SU-DHL-6 (cell line): Measurements from ENCODE around the gene KL.

Source experiments
- H2AFZ ChIP-seq: fragments of 200-600 bp; sonication (generic); 2 replicates; pipeline ENCODE4 v1.6.1; 2014; ENCODE audit warnings: low read depth, mild to moderate bottlenecking, moderate library complexity, mixed read lengths, antibody characterized with exemption, low read length; ENCODE audit not compliant: severe bottlenecking
- H3F3A ChIP-seq: fragments of 200-600 bp; shearing (Covaris generic); 2 replicates; pipeline ENCODE4 v1.6.0; 2016; ENCODE audit warnings: antibody characterized with exemption, mild to moderate bottlenecking; ENCODE audit not compliant: insufficient read depth
- H3K27ac ChIP-seq: fragments of 200-600 bp; sonication (generic); 2 replicates; pipeline ENCODE4 v1.5.1; 2016; ENCODE audit warnings: low read depth, mild to moderate bottlenecking, low read length, moderate library complexity, mixed read lengths
- H3K27me3 ChIP-seq: fragments of 200-600 bp; sonication (generic), shearing (Covaris generic); 2 replicates; pipeline ENCODE4 v1.6.0; 2014; ENCODE audit warnings: mild to moderate bottlenecking, low read length
- H3K36me3 ChIP-seq: fragments of 200-600 bp; sonication (generic); 2 replicates; pipeline ENCODE4 v1.6.1; 2014; ENCODE audit warnings: mild to moderate bottlenecking, low read length, mixed read lengths
- H3K4me2 ChIP-seq: fragments of 300-600, 200-600 bp; shearing (Covaris generic), sonication (generic); 2 replicates; pipeline ENCODE4 v1.6.0; 2014; ENCODE audit warnings: low read length, low read depth, mild to moderate bottlenecking; ENCODE audit not compliant: poor library complexity, severe bottlenecking
- H3K4me3 ChIP-seq: fragments of 200-600 bp; sonication (generic); 2 replicates; pipeline ENCODE4 v1.5.1; 2014; ENCODE audit warnings: antibody characterized with exemption, low read length, mild to moderate bottlenecking, mixed read lengths; ENCODE audit not compliant: insufficient read depth, poor library complexity, severe bottlenecking
- H3K79me2 ChIP-seq: fragments of 200-600 bp; sonication (generic); 2 replicates; pipeline ENCODE4 v1.6.1; 2014; ENCODE audit warnings: mild to moderate bottlenecking, low read length, moderate library complexity; ENCODE audit not compliant: insufficient read depth
- H3K9ac ChIP-seq: fragments of 200-600 bp; sonication (generic); 2 replicates; pipeline ENCODE4 v1.7.0; 2014; ENCODE audit warnings: mild to moderate bottlenecking, low read length
- H3K9me2 ChIP-seq: fragments of 200-600 bp; sonication (generic); replicated peaks from 2 replicates; pipeline ENCODE4 v1.6.1; 2014; ENCODE audit warnings: low read length; ENCODE audit not compliant: insufficient read depth
- H3K9me3 ChIP-seq: fragments of 200-600 bp; sonication (generic); 2 replicates; pipeline ENCODE4 v1.6.1; 2014; ENCODE audit warnings: low read length, mixed read lengths; ENCODE audit not compliant: insufficient read depth
- H4K20me1 ChIP-seq: fragments of 200-600 bp; sonication (generic); 2 replicates; pipeline ENCODE4 v1.6.1; 2014; ENCODE audit warnings: low read depth, mild to moderate bottlenecking, antibody characterized with exemption, low read length, moderate library complexity, mixed read lengths
- EZH2phosphoT487 ChIP-seq: fragments of 200-600 bp; sonication (generic), shearing (Covaris generic); conservative IDR thresholded peaks from 2 replicates; pipeline ENCODE4 v1.6.1; 2018; ENCODE audit warnings: mild to moderate bottlenecking, antibody characterized with exemption, low read length, moderate library complexity, mixed read lengths
- TF ChIP-seq, protein P1 (sequence below): fragments of 200-600 bp; sonication (generic); IDR thresholded peaks from one replicate; pipeline ENCODE4 v1.5.1; 2017; ENCODE audit warnings: antibody characterized with exemption, mild to moderate bottlenecking, low read length, moderate library complexity; ENCODE audit not compliant: insufficient read depth, poor library complexity, severe bottlenecking

KL gene

GRCh38 chr13:33007950-33008349 is 8.3 kb upstream of the KL start:
- H4K20me1 ChIP-seq, result no peaks in the 10 kb centered on the region
- no peak overlapping the region for H3K9ac ChIP-seq

DNA sequence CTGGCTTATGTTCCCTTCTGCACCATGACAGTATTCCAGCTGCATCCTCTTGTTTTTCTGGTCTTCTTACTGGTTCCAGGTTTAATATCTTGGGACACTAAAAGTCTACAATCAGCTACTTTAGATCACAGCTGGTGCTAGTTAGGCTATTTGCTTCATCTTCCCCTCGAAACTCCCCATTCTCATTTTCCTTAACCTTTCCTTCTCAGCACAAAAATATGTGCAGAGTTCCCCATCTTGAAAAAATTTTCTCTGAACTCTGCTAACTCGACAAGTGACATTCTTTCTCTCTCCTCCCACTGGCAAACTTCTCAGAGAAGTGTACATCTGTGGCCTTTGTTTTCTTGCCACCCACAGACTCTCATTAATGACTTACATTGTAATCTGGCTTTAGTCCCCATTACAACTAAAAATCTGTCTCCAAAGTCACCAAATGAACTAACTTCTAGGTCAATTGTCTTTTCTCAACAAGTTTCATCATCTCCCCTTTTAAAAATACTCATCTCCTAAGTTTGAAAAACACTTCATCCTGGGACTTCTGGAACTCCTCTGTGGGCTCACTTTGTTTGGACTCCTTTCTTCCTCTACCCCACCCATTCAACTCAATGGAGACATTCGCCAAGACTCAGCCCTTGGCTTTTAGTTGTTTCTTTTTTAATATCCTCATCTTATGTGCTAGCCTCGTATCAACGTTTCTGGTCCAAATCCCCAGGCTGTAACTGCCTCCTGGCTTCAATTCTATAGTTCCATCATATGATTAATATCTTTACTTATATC is 7.1 kb upstream of the KL start:
- Histone ChIP-seq H2AFZ (no peak overlapping the region), H3K9me3 (peaks cover 11% of the 10 kb centered on the region), H3K9me2 (no peaks in the 10 kb centered on the region), H3K9ac (no peak overlapping the region), H3F3A (no peaks in the 10 kb centered on the region), H3K36me3 (no peaks in the 10 kb centered on the region), H3K4me2 (no peak overlapping the region), H3K27me3 (0 out of 2 replicates have a peak, but pooled peaks cover 2% of the 10 kb centered on the region), H4K20me1 (no peaks in the 10 kb centered on the region), H3K4me3 (no peak overlapping the region), H3K79me2 (no peaks in the 10 kb centered on the region), H3K27ac (no peak overlapping the region)
- TF ChIP-seq EZH2phosphoT487, result no peak
- TF ChIP-seq, protein P1, sequence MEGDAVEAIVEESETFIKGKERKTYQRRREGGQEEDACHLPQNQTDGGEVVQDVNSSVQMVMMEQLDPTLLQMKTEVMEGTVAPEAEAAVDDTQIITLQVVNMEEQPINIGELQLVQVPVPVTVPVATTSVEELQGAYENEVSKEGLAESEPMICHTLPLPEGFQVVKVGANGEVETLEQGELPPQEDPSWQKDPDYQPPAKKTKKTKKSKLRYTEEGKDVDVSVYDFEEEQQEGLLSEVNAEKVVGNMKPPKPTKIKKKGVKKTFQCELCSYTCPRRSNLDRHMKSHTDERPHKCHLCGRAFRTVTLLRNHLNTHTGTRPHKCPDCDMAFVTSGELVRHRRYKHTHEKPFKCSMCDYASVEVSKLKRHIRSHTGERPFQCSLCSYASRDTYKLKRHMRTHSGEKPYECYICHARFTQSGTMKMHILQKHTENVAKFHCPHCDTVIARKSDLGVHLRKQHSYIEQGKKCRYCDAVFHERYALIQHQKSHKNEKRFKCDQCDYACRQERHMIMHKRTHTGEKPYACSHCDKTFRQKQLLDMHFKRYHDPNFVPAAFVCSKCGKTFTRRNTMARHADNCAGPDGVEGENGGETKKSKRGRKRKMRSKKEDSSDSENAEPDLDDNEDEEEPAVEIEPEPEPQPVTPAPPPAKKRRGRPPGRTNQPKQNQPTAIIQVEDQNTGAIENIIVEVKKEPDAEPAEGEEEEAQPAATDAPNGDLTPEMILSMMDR, result no peak

More at GRCh38 chr13:33007950-33008349, 8.3 kb upstream of the KL start:
- H3K27ac ChIP-seq, result no peak overlapping the region
- no peaks in the 10 kb centered on the region for H3K9me2 ChIP-seq
- H3F3A ChIP-seq, result no peaks in the 10 kb centered on the region
- no peak overlapping the region for H3K4me3 ChIP-seq
- H2AFZ ChIP-seq, result no peak overlapping the region
- 0 out of 2 replicates have a peak, but pooled peaks cover 2% of the 10 kb centered on the region for H3K27me3 ChIP-seq
- TF ChIP-seq EZH2phosphoT487, result no peak
- TF ChIP-seq, protein P1, result no peak
- H3K4me2 ChIP-seq, result no peak overlapping the region
- H3K36me3 ChIP-seq, result no peaks in the 10 kb centered on the region
- no peaks in the 10 kb centered on the region for H3K79me2 ChIP-seq
- H3K9me3 ChIP-seq, result peaks cover 11% of the 10 kb centered on the region

DNA sequence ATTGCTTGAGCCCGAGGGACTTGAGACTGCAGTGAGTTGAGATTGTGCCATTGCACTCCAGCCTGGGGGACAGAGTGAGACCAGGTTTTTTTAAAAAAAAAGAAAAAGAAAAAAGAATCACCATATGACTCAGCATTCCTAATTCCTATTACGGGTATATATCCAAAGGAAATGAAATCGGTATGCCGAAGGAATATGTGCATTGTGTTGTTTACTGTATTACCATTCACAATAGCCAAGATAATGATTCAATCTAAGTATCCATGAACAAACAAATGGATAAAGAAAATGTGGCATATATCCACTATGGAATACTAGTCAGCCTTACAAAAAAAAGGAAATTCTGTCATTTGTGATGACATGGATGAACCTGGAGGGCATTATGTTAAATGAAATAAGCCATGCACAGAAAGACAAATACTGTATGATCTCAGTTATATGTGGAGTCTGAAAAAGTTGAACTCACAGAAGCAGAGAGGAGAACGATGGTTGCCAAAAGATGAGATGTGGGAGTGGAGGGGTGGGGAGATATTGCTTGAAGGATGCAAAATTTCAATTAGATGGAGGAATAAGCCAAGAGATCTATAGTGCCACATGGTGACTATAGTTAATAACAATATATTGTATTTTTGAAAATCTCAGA is 4.3 kb upstream of the KL start:
- Histone ChIP-seq H3K27ac (no peak overlapping the region), H3K4me2 (no peak overlapping the region), H3K36me3 (no peaks in the 10 kb centered on the region), H3K9me3 (peaks cover 11% of the 10 kb centered on the region), H3K79me2 (no peaks in the 10 kb centered on the region), H3K4me3 (no peak overlapping the region), H3K9ac (no peak overlapping the region), H3K27me3 (0 out of 2 replicates have a peak, but pooled peaks cover 2% of the 10 kb centered on the region), H3K9me2 (no peaks in the 10 kb centered on the region), H2AFZ (no peak overlapping the region), H3F3A (no peaks in the 10 kb centered on the region), H4K20me1 (no peaks in the 10 kb centered on the region)
- TF ChIP-seq, protein P1, result no peak
- TF ChIP-seq EZH2phosphoT487, result no peak
